ENCODE results near the gene NELFCD. TPM values are rescaled to one million over a fixed set of nuclear protein-coding genes. Genes with fewer than 3 reads are reported as not detected.
"Not testable (repeated sequence)": the region's sequence is repeated elsewhere in the genome, so short reads cannot be mapped to it uniquely, and the experiment has no call there.

The NELFCD gene
- polyA plus RNA-seq, 1 donor from 2014 or later: 88.7 TPM

DNA sequence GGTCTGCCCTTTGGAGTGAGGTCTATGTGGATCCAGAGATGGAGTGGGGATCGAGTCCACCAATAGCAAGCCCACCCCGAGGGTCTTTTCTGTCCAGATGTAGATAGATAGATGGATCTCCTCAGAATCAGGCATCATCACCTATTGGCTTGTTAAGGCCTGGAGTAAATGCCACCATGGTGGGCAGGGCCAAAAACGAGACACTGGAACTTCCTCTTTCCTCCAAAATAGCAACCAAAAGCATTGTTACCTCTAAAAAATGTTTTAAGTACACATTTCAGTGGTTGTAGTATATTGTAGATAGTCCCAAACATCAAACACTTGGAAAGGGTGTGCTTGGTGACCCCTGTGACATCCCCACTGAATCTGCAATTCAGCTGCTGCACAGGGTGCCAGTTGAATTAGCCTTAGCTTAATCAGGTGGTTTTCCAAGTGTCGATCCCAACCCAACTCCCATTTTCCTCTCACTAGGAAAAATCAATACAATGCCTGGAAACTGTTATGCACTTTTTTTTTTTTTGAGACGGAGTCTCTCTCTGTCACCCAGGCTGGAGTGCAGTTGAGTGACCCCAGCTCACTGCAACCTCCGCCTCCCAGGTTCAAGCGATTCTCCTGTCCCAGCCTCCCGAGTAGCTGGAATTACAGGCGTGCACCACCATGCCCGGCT is 35.0 kb upstream of the NELFCD start:
- no peak overlapping the region for H3K4me3 ChIP-seq (ENCODE audit: low read length)

GRCh38 chr20:58947797-58948388 is 33.2 kb upstream of the NELFCD start:
- not testable (repeated sequence) for H3K36me3 ChIP-seq (ENCODE audit: insufficient read depth, low read length); H3K4me3 ChIP-seq (ENCODE audit: low read length); H4K20me1 ChIP-seq (ENCODE audit: insufficient read depth); H3F3A ChIP-seq (ENCODE audit: insufficient read depth, low read length, poor library complexity, severe bottlenecking); H3K79me2 ChIP-seq (replicated peaks; ENCODE audit: insufficient read depth, low read length); H3K9me3 ChIP-seq (ENCODE audit: low read length); H3K9me2 ChIP-seq (ENCODE audit: insufficient read depth, low read length); H3K4me2 ChIP-seq (ENCODE audit: low read length); H3K9ac ChIP-seq (ENCODE audit: low read length); H3K27ac ChIP-seq (ENCODE audit: low read length); H2AFZ ChIP-seq (ENCODE audit: low read depth, low read length); H3K27me3 ChIP-seq (ENCODE audit: insufficient read depth, low read depth, low read length)

More for the DNA sequence above, 35.0 kb upstream of the NELFCD start:
- no peak for TF ChIP-seq EZH2 (IDR thresholded peaks at IDR 0.05; ENCODE audit: borderline replicate concordance, insufficient read depth, low read length, poor library complexity, severe bottlenecking)
- no peak for TF ChIP-seq POLR2AphosphoS5 (IDR thresholded peaks at IDR 0.05)
- no peak for TF ChIP-seq REST (IDR thresholded peaks at IDR 0.05; ENCODE audit: borderline replicate concordance)
- no peak for TF ChIP-seq MXI1 (conservative IDR thresholded peaks at IDR 0.05; ENCODE audit: poor library complexity, severe bottlenecking)
- TF ChIP-seq SMC3 (conservative IDR thresholded peaks at IDR 0.05; ENCODE audit: poor library complexity): no peak
- TF ChIP-seq CTCF (IDR thresholded peaks at IDR 0.05; ENCODE audit: poor library complexity, severe bottlenecking): no peak
- TF ChIP-seq TAF1 (IDR thresholded peaks at IDR 0.05; ENCODE audit: low read depth): no peak
- no peak for TF ChIP-seq RAD21 (conservative IDR thresholded peaks at IDR 0.05)
- TF ChIP-seq EP300 (conservative IDR thresholded peaks at IDR 0.05; ENCODE audit: poor library complexity, severe bottlenecking): no peak
- H3K9me3 ChIP-seq (ENCODE audit: low read length): no peaks in the 10 kb centered on the region
- H3K79me2 ChIP-seq (replicated peaks; ENCODE audit: insufficient read depth, low read length): no peaks in the 10 kb centered on the region
- H3K9me2 ChIP-seq (ENCODE audit: insufficient read depth, low read length): no peaks in the 10 kb centered on the region
- no peaks in the 10 kb centered on the region for H3F3A ChIP-seq (ENCODE audit: insufficient read depth, low read length, poor library complexity, severe bottlenecking)
- no peak overlapping the region for H3K9ac ChIP-seq (ENCODE audit: low read length)
- no peaks in the 10 kb centered on the region for H3K36me3 ChIP-seq (ENCODE audit: insufficient read depth, low read length)
- no peak overlapping the region for H3K4me2 ChIP-seq (ENCODE audit: low read length)
- no peaks in the 10 kb centered on the region for H3K27me3 ChIP-seq (ENCODE audit: insufficient read depth, low read depth, low read length)
- no peak overlapping the region for H2AFZ ChIP-seq (ENCODE audit: low read depth, low read length)
- H3K27ac ChIP-seq (ENCODE audit: low read length): no peak overlapping the region
- no peaks in the 10 kb centered on the region for H4K20me1 ChIP-seq (ENCODE audit: insufficient read depth)
